Adrenal gland (tissue), 5 donors: ENCODE measurements around the gene GCGR.

Experiments used
- CTCF ChIP-seq, 6 experiments: fragments of 450-650 bp in 4 of 6; fragments of 200-600 bp in 2 of 6; sonication (generic) in 1 of 6; IDR thresholded peaks; 1 replicate in 5 of 6; 2 replicates in 1 of 6; pipeline versions ENCODE4 v1.5.1 to v1.8.0; 2016 to 2021; ENCODE audit warnings: antibody characterized with exemption in 6 of 6, mild to moderate bottlenecking in 2 of 6, moderate library complexity in 1 of 6
- POLR2A ChIP-seq, 2 donors: fragments of 450-650 bp; IDR thresholded peaks; one replicate each; pipeline ENCODE4 v1.6.1; 2017; ENCODE audit warnings: antibody characterized with exemption in 2 of 2, mild to moderate bottlenecking in 2 of 2, moderate library complexity in 1 of 2
- donor health status: DM: no; HTN: no; CAD: no.

GRCh38 chr17:81854974-81855774, 51.2 kb downstream of the GCGR start:
- TF ChIP-seq CTCF (IDR thresholded peaks at IDR 0.05) (no peak), POLR2A (IDR thresholded peaks at IDR 0.05) (no peak)
